HepG2 (cell line): ENCODE data around the gene ACTR3. TPM values are rescaled to one million over a fixed set of nuclear protein-coding genes. Genes with fewer than 3 reads are reported as not detected.

ENCODE experiments used
- BHLHE40 ChIP-seq: IDR thresholded peaks from 2 replicates; pipeline ENCODE4 v1.6.1; 2011; ENCODE audit warnings: low read length, improper control_type of control experiment
- CHCHD3 ChIP-seq: sonication (generic); formaldehyde crosslinking; IDR thresholded peaks from 2 replicates; pipeline ENCODE4 v1.8.0; 2022; ENCODE audit warnings: mild to moderate bottlenecking, missing genetic modification reagents, moderate library complexity
- FOXA1 ChIP-seq, 2 experiments: fragments of 450-650 bp in 1 of 2; sonication (generic) in 1 of 2; formaldehyde crosslinking in 1 of 2; IDR thresholded peaks; 2 replicates each; pipeline versions ENCODE4 v1.4.0 to v1.6.1; 2016 to 2020; ENCODE audit warnings: missing genetic modification reagents in 1 of 2
- KLF11 ChIP-seq: IDR thresholded peaks from 2 replicates; pipeline ENCODE4 v1.6.1; 2016; ENCODE audit warnings: missing compliant biosample characterization
- MXD4 ChIP-seq: IDR thresholded peaks from 2 replicates; pipeline ENCODE4 v1.6.1; 2016; ENCODE audit warnings: mild to moderate bottlenecking, missing biosample characterization, missing genetic modification reagents
- MYC ChIP-seq: sonication (generic); formaldehyde crosslinking; IDR thresholded peaks from 2 replicates; pipeline ENCODE4 v1.9.0; 2021; ENCODE audit warnings: missing genetic modification reagents, borderline replicate concordance
- TMF1 ChIP-seq: sonication (generic); formaldehyde crosslinking; IDR thresholded peaks from 2 replicates; pipeline ENCODE4 v1.8.1; 2022; ENCODE audit warnings: low read depth, missing genetic modification reagents
- TOE1 ChIP-seq: sonication (generic); formaldehyde crosslinking; IDR thresholded peaks from 2 replicates; pipeline ENCODE4 v1.4.0; 2020; ENCODE audit warnings: mild to moderate bottlenecking, missing genetic modification reagents
- U2AF1 ChIP-seq: fragments of 200-400 bp; formaldehyde crosslinking; optimal IDR thresholded peaks from 2 replicates; pipeline ENCODE3; 2017; ENCODE audit warnings: mild to moderate bottlenecking, low read depth, low read length
- ZBTB10 ChIP-seq: sonication (generic); formaldehyde crosslinking; IDR thresholded peaks from 2 replicates; pipeline ENCODE4 v1.4.0; 2020; ENCODE audit warnings: missing genetic modification reagents, borderline replicate concordance
- ZFP36L1 ChIP-seq: sonication (generic); formaldehyde crosslinking; IDR thresholded peaks from 2 replicates; pipeline ENCODE4 v1.8.0; 2022; ENCODE audit warnings: mild to moderate bottlenecking, missing genetic modification reagents, moderate library complexity
- ZNF232 ChIP-seq: sonication (generic); formaldehyde crosslinking; IDR thresholded peaks from 2 replicates; pipeline ENCODE4 v1.4.0; 2020; ENCODE audit warnings: missing genetic modification reagents, borderline replicate concordance
- ZNF33A ChIP-seq: sonication (generic); formaldehyde crosslinking; IDR thresholded peaks from 2 replicates; pipeline ENCODE4 v1.5.1; 2020; ENCODE audit warnings: missing genetic modification reagents, mild to moderate bottlenecking, moderate library complexity, borderline replicate concordance
- ZNF484 ChIP-seq: sonication (generic); formaldehyde crosslinking; IDR thresholded peaks from 2 replicates; pipeline ENCODE4 v1.5.1; 2020; ENCODE audit warnings: mild to moderate bottlenecking, low read depth, missing genetic modification reagents, borderline replicate concordance
- ZNF562 ChIP-seq: sonication (generic); formaldehyde crosslinking; IDR thresholded peaks from 2 replicates; pipeline ENCODE4 v1.8.0; 2022; ENCODE audit warnings: missing genetic modification reagents, borderline replicate concordance
- ZNF597 ChIP-seq: sonication (generic); formaldehyde crosslinking; IDR thresholded peaks from 2 replicates; pipeline ENCODE4 v1.5.0; 2020; ENCODE audit warnings: missing genetic modification reagents
- ZNF639 ChIP-seq: conservative IDR thresholded peaks from 2 replicates; pipeline ENCODE4 v1.6.1; 2018; ENCODE audit warnings: missing genetic modification reagents
- polyA plus RNA-seq, 8 experiments: library from polyadenylated mRNA; depleted of rRNA in 3 of 8; stranded (reverse) in 7 of 8; unstranded in 1 of 8; fragments of >200 nt; fragmentation: Illumina TruSeq in 4 of 8; extraction: Trizol in 4 of 8; gene quantifications; 2 replicates each; pipeline versions ENCODE4 v1.2.1 to v1.2.3, GENCODE V29; 2011 to 2016; ENCODE audit warnings: low read depth in 4 of 8, missing spikeins in 1 of 8, mixed read lengths in 1 of 8; ENCODE audit not compliant: insufficient read depth in 1 of 8
- total RNA-seq, 5 experiments: library from RNA; depleted of rRNA; stranded (reverse); fragments of >200 nt; fragmentation: Illumina TruSeq; extraction: Trizol; gene quantifications; 2 replicates each; pipeline ENCODE4 v1.2.3, GENCODE V29; 2016; ENCODE audit warnings: low read depth in 1 of 5
- TF ChIP-seq, protein P1 (sequence below): sonication (generic); formaldehyde crosslinking; IDR thresholded peaks from 2 replicates; pipeline ENCODE4 v1.4.0; 2020; ENCODE audit warnings: missing genetic modification reagents, borderline replicate concordance
- TF ChIP-seq, protein P2 (sequence below): IDR thresholded peaks from 2 replicates; pipeline ENCODE4 v1.6.1; 2016; ENCODE audit warnings: missing genetic modification reagents, missing compliant biosample characterization
- TF ChIP-seq, protein P3 (sequence below): sonication (generic); formaldehyde crosslinking; conservative IDR thresholded peaks from 2 replicates; pipeline ENCODE4 v1.4.0; 2020; ENCODE audit warnings: missing genetic modification reagents

Gene ACTR3
- total and polyA plus RNA-seq, 2 of the 13 experiments (the other 11 are each of a cell fraction or from before 2014, with no cell fraction given) = 123 to 225 TPM

GRCh38 chr2:113977660-113978523 is 88.0 kb downstream of the ACTR3 start (continued):
- TF ChIP-seq BHLHE40 (peak; percentile 50), ZNF597 (no peak), ZNF562 (CRISPR knock-in tag) (no peak), ZFP36L1 (CRISPR knock-in tag) (no peak; the same call in none of the 2 replicates), MYC (peak; percentile 86), ZNF639 (CRISPR knock-in tag) (peak; percentile 88; the same call in 1 of the 2 replicates), MXD4 (CRISPR knock-in tag) (peak; percentile 66), TOE1 (CRISPR knock-in tag) (peak; percentile 24; the same call in 1 of the 2 replicates), ZBTB10 (CRISPR knock-in tag) (peak; percentile 84; the same call in 1 of the 2 replicates), TMF1 (0 out of 2 replicates have a peak, but pooled peaks have one; percentile 47), ZNF33A (CRISPR knock-in tag) (no peak), ZNF484 (CRISPR knock-in tag) (no peak), U2AF1 (peak; percentile 68), KLF11 (CRISPR knock-in tag) (peak; percentile 49; the same call in 1 of the 2 replicates), FOXA1 (IDR thresholded peaks at IDR 0.05) (peak; percentile 84), FOXA1 (CRISPR knock-in tag; IDR thresholded peaks at IDR 0.05) (peak; percentile 99), CHCHD3 (CRISPR knock-in tag) (no peak), ZNF232 (CRISPR knock-in tag) (no peak; the same call in 1 of the 2 replicates)
- TF ChIP-seq, protein P1, sequence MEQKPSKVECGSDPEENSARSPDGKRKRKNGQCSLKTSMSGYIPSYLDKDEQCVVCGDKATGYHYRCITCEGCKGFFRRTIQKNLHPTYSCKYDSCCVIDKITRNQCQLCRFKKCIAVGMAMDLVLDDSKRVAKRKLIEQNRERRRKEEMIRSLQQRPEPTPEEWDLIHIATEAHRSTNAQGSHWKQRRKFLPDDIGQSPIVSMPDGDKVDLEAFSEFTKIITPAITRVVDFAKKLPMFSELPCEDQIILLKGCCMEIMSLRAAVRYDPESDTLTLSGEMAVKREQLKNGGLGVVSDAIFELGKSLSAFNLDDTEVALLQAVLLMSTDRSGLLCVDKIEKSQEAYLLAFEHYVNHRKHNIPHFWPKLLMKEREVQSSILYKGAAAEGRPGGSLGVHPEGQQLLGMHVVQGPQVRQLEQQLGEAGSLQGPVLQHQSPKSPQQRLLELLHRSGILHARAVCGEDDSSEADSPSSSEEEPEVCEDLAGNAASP (CRISPR knock-in tag) = peak; percentile 96
- TF ChIP-seq, protein P2, sequence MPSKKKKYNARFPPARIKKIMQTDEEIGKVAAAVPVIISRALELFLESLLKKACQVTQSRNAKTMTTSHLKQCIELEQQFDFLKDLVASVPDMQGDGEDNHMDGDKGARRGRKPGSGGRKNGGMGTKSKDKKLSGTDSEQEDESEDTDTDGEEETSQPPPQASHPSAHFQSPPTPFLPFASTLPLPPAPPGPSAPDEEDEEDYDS (CRISPR knock-in tag) = peak; percentile 92
- TF ChIP-seq, protein P3, sequence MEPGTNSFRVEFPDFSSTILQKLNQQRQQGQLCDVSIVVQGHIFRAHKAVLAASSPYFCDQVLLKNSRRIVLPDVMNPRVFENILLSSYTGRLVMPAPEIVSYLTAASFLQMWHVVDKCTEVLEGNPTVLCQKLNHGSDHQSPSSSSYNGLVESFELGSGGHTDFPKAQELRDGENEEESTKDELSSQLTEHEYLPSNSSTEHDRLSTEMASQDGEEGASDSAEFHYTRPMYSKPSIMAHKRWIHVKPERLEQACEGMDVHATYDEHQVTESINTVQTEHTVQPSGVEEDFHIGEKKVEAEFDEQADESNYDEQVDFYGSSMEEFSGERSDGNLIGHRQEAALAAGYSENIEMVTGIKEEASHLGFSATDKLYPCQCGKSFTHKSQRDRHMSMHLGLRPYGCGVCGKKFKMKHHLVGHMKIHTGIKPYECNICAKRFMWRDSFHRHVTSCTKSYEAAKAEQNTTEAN (CRISPR knock-in tag) = no peak; the same call in none of the 2 replicates
